ENCODE data around the gene MUC5B.
"Not testable (repeated sequence)": the region's sequence is repeated elsewhere in the genome, so short reads cannot be mapped to it uniquely, and the experiment has no call there.

MUC5B gene, protein sequence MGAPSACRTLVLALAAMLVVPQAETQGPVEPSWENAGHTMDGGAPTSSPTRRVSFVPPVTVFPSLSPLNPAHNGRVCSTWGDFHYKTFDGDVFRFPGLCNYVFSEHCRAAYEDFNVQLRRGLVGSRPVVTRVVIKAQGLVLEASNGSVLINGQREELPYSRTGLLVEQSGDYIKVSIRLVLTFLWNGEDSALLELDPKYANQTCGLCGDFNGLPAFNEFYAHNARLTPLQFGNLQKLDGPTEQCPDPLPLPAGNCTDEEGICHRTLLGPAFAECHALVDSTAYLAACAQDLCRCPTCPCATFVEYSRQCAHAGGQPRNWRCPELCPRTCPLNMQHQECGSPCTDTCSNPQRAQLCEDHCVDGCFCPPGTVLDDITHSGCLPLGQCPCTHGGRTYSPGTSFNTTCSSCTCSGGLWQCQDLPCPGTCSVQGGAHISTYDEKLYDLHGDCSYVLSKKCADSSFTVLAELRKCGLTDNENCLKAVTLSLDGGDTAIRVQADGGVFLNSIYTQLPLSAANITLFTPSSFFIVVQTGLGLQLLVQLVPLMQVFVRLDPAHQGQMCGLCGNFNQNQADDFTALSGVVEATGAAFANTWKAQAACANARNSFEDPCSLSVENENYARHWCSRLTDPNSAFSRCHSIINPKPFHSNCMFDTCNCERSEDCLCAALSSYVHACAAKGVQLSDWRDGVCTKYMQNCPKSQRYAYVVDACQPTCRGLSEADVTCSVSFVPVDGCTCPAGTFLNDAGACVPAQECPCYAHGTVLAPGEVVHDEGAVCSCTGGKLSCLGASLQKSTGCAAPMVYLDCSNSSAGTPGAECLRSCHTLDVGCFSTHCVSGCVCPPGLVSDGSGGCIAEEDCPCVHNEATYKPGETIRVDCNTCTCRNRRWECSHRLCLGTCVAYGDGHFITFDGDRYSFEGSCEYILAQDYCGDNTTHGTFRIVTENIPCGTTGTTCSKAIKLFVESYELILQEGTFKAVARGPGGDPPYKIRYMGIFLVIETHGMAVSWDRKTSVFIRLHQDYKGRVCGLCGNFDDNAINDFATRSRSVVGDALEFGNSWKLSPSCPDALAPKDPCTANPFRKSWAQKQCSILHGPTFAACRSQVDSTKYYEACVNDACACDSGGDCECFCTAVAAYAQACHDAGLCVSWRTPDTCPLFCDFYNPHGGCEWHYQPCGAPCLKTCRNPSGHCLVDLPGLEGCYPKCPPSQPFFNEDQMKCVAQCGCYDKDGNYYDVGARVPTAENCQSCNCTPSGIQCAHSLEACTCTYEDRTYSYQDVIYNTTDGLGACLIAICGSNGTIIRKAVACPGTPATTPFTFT (N-terminal part only)

DNA sequence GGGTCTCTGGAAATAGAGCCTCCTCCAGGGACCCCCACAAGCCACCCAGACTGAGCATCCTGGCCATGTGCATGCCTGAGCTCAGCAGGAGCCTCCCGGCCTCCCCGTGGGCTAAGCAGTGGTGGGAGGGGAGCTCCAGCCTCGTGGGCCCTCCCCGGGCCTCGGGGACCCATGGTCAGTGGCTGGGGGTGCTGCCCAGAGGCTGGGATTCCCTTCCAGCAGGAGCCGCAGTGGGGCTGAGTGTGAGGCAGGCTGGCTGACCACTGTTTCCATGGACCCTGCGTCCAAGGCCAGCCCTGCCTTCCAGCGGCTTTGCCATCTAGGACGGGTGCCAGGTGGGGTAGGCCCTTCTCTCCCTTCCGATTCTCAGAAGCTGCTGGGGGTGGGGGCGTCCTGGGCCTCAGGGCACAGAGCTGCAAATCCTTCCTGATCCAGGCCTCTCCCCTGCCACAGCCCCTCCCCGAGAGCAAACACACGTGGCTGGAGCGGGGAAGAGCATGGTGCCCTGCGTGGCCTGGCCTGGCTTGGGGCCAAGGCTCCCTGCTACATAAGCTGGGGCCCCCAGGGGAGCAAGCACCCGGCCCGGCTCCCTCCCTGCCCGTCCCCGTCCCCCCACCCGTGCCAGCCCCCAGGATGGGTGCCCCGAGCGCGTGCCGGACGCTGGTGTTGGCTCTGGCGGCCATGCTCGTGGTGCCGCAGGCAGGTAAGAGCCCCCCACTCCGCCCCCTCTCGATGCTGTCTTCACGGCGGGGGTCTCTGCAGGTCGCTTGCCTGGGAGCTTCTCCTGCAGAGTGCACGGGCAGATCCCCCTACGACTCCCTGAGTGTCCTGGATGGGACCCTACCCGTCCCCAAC is at the start of gene MUC5B:
Gene MUC5B (plus strand): TSS at position 576 of the 855 bp plus-strand sequence. CDS start 58 bp downstream, at position 634.
- Mint-ChIP-seq H3K27ac (no peak within 1 kb of the TSS), H3K4me1 (ENCODE audit: low read depth) (no peaks in the 10 kb centered on the region), H3K9me3 (no peaks in the 10 kb centered on the region), H3K4me3 (no peak within 1 kb of the TSS), H3K36me3 (ENCODE audit: low read depth) (no peaks in the 10 kb centered on the region), H3K27me3 (peaks cover 5% of the 10 kb centered on the region)

DNA sequence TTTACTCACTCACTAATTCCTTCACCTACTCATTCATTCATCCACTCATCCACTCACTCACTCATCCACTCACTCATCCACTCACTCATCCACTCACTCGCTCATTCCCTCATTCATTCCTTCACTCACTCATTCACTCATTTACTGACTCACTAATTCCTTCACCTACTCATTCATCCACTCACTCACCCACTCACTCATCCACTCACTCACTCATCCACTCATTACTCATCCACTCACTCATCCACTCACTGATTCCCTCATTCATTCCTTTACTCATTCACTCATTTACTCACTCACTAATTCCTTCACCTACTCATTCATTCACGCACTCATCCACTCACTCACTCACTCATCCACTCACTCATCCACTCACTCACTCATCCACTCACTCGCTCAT is 49.5 kb upstream of the MUC5B start:
- not testable (repeated sequence) for H3K36me3 Mint-ChIP-seq (ENCODE audit: low read depth); H3K27ac Mint-ChIP-seq; H3K9me3 Mint-ChIP-seq; H3K4me1 Mint-ChIP-seq (ENCODE audit: low read depth); H3K4me3 Mint-ChIP-seq; H3K27me3 Mint-ChIP-seq

GRCh38 chr11:1174441-1175370 is 48.2 kb upstream of the MUC5B start:
- H3K9me3 Mint-ChIP-seq = peaks cover 9% of the 10 kb centered on the region
- no peaks in the 10 kb centered on the region for H3K27me3 Mint-ChIP-seq
- no peak overlapping the region for H3K4me3 Mint-ChIP-seq
- H3K27ac Mint-ChIP-seq = no peak overlapping the region
- H3K4me1 Mint-ChIP-seq (ENCODE audit: low read depth) = no peaks in the 10 kb centered on the region
- H3K36me3 Mint-ChIP-seq (ENCODE audit: low read depth) = no peaks in the 10 kb centered on the region

DNA sequence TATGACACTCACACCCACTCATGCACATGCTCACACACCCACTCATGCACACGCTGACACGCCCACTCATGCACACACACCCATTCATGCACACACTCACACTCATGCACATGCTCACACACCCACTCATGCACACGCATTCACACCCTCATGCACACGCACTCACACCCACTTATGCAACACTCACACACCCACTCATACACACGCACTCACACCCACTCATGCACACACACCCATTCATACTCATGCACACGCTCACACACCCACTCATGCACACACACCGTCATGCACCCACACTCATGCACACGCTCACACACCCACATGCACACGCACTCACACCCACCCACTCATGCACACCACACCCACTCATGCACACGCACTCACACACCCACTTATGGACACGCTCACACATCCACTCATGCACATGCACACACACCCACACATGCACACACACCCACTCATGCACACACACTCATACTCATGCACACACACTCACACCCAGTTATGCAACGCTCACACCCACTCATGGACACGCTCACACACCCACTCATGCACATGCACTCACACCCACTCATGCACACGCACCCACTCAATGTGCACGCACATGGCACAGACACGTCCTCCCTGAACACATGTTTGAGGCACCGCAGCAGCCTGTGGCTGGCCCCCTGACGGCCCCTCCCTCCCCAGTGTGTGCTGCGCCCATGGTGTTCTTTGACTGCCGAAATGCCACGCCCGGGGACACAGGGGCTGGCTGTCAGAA is 47.2 kb upstream of the MUC5B start:
- H3K36me3 Mint-ChIP-seq (ENCODE audit: low read depth) = no peaks in the 10 kb centered on the region
- H3K4me1 Mint-ChIP-seq (ENCODE audit: low read depth) = no peaks in the 10 kb centered on the region
- H3K9me3 Mint-ChIP-seq = peaks cover 9% of the 10 kb centered on the region
- no peak overlapping the region for H3K27ac Mint-ChIP-seq
- H3K27me3 Mint-ChIP-seq = no peaks in the 10 kb centered on the region
- H3K4me3 Mint-ChIP-seq = no peak overlapping the region

GRCh38 chr11:1176224-1177019 is 46.4 kb upstream of the MUC5B start:
- Mint-ChIP-seq H3K9me3 (peaks cover 9% of the 10 kb centered on the region), H3K36me3 (ENCODE audit: low read depth) (no peaks in the 10 kb centered on the region), H3K4me1 (ENCODE audit: low read depth) (no peaks in the 10 kb centered on the region), H3K27ac (no peak overlapping the region), H3K27me3 (no peaks in the 10 kb centered on the region), H3K4me3 (no peak overlapping the region)

DNA sequence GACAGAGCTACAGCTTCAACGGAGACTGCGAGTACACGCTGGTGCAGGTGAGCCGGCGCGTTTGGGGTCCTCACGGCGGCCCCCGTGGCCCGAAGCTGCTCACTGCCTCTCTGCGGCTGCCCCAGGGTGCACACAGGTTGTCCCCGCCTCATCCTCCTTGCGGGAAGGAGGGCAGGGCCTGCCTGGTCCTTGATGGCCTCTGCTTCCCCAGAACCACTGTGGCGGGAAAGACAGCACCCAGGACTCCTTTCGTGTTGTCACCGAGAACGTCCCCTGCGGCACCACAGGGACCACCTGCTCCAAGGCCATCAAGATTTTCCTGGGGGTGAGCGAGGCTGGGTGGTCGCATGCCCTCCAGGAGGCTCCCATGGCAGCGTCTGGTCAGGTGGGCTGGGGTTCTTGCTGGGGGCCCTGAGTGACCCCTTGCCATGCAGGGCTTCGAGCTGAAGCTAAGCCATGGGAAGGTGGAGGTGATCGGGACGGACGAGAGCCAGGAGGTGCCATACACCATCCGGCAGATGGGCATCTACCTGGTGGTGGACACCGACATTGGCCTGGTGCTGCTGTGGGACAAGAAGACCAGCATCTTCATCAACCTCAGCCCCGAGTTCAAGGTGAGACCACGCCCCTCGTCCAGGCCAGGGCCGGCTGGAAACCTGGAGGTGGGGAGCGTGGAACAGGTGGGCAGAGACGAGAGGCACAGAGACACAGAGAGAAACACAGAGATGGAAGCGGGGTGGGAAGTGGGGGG is 45.7 kb upstream of the MUC5B start:
- no peaks in the 10 kb centered on the region for H3K36me3 Mint-ChIP-seq (ENCODE audit: low read depth)
- H3K4me1 Mint-ChIP-seq (ENCODE audit: low read depth) = no peaks in the 10 kb centered on the region
- H3K27ac Mint-ChIP-seq = no peak overlapping the region
- H3K4me3 Mint-ChIP-seq = no peak overlapping the region
- H3K27me3 Mint-ChIP-seq = no peaks in the 10 kb centered on the region
- peaks cover 5% of the 10 kb centered on the region for H3K9me3 Mint-ChIP-seq

GRCh38 chr11:1177771-1178090 is 45.1 kb upstream of the MUC5B start:
- H3K27me3 Mint-ChIP-seq = no peaks in the 10 kb centered on the region
- no peaks in the 10 kb centered on the region for H3K36me3 Mint-ChIP-seq (ENCODE audit: low read depth)
- H3K27ac Mint-ChIP-seq = no peak overlapping the region
- H3K9me3 Mint-ChIP-seq = peaks cover 5% of the 10 kb centered on the region
- no peaks in the 10 kb centered on the region for H3K4me1 Mint-ChIP-seq (ENCODE audit: low read depth)
- H3K4me3 Mint-ChIP-seq = no peak overlapping the region

DNA sequence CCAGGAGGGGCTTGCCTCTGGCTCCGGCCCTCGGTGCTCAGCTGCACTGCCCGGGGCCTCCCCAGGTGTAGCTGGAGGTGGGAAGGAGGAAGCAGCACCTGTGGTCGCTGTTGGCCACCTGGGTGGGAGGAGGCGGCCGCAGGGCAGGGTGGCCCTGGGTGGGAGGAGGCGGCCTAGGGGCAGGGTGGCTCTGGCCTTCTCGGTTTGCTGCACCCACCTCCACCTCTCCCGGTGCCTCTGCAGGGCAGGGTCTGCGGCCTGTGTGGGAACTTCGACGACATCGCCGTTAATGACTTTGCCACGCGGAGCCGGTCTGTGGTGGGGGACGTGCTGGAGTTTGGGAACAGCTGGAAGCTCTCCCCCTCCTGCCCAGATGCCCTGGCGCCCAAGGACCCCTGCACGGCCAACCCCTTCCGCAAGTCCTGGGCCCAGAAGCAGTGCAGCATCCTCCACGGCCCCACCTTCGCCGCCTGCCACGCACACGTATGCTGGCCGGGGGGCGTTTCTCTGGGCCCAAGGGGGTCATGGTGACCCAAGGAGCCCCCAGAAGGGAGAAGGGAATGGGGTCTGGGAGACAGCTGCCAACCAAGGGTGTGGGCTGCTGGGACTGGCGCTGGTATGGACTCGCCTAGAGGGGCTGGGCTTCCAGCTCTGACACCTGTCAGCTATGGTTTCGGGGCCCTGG is 44.5 kb upstream of the MUC5B start:
- no peaks in the 10 kb centered on the region for H3K36me3 Mint-ChIP-seq (ENCODE audit: low read depth)
- no peak overlapping the region for H3K4me3 Mint-ChIP-seq
- no peaks in the 10 kb centered on the region for H3K27me3 Mint-ChIP-seq
- H3K27ac Mint-ChIP-seq = no peak overlapping the region
- H3K9me3 Mint-ChIP-seq = peaks cover 5% of the 10 kb centered on the region
- no peaks in the 10 kb centered on the region for H3K4me1 Mint-ChIP-seq (ENCODE audit: low read depth)

DNA sequence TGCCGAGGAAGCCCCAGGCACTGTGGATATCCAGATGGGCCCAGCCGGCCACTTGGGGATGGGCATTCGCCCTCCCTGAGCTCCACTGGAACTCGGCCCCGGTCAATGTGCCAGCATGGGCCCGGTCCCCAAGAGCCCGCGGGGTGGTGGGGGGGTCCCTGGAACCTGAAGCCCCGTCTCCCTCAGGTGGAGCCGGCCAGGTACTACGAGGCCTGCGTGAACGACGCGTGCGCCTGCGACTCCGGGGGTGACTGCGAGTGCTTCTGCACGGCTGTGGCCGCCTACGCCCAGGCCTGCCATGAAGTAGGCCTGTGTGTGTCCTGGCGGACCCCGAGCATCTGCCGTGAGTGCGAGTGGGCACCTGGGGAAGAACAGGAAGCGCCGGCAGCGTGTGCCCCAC is 44.0 kb upstream of the MUC5B start:
- Mint-ChIP-seq H3K27me3 (no peaks in the 10 kb centered on the region), H3K9me3 (peaks cover 5% of the 10 kb centered on the region), H3K36me3 (ENCODE audit: low read depth) (no peaks in the 10 kb centered on the region), H3K27ac (no peak overlapping the region), H3K4me3 (no peak overlapping the region), H3K4me1 (ENCODE audit: low read depth) (no peaks in the 10 kb centered on the region)

DNA sequence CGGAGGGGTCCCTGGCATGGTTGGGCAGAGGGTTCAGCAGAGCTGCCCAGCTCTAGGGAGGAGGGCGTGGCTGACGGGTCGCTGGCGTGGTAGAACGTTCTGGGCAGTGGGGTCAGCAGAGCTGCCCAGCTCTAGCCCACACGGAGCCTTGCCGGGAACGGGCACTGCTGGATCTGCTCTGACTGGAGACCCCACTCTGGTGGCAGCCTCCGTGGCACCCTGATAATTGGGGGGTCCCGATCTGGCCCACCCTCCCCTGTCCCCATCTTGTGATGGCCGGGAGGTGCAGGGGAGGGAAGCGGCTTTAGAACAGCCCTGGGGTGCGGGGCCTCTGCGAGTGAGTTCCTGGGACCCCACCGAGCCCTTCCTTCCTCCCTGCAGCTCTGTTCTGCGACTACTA is 43.2 kb upstream of the MUC5B start:
- Mint-ChIP-seq H3K4me1 (ENCODE audit: low read depth) (no peaks in the 10 kb centered on the region), H3K27ac (no peak overlapping the region), H3K36me3 (ENCODE audit: low read depth) (no peaks in the 10 kb centered on the region), H3K9me3 (peaks cover 5% of the 10 kb centered on the region), H3K27me3 (no peaks in the 10 kb centered on the region), H3K4me3 (no peak overlapping the region)

- H3K27ac Mint-ChIP-seq = no peak overlapping the region
- H3K4me1 Mint-ChIP-seq (ENCODE audit: low read depth) = no peaks in the 10 kb centered on the region
- H3K9me3 Mint-ChIP-seq = peaks cover 5% of the 10 kb centered on the region
- no peak overlapping the region for H3K4me3 Mint-ChIP-seq
- no peaks in the 10 kb centered on the region for H3K27me3 Mint-ChIP-seq
- H3K36me3 Mint-ChIP-seq (ENCODE audit: low read depth) = no peaks in the 10 kb centered on the region
Observed at GRCh38 chr11:1180171-1180570, 42.7 kb upstream of the MUC5B start.
